ENCODE data around the gene B3GAT1. TPM values are rescaled to one million over a fixed set of nuclear protein-coding genes. Genes with fewer than 3 reads are reported as not detected.

B3GAT1 gene
- total RNA-seq, 3 donors from 2014 or later = 0.16 to 2.9 (median 2.8) TPM

GRCh38 chr11:134432776-134433175, 20.7 kb upstream of the B3GAT1 start:
- TF ChIP-seq CTCF (IDR thresholded peaks at IDR 0.05) (no peak), POLR2AphosphoS5 (IDR thresholded peaks at IDR 0.05) (no peak), POLR2A (IDR thresholded peaks at IDR 0.05) (no peak)
- H3K27me3 ChIP-seq = peaks cover 0 to 7% of the 10 kb centered on the region in 2 donors
- H3K27ac ChIP-seq = no peak overlapping the region

GRCh38 chr11:134429106-134429505, 17.1 kb upstream of the B3GAT1 start:
- Histone ChIP-seq H3K9me3 (no peaks in the 10 kb centered on the region), H3K36me3 (no peaks in the 10 kb centered on the region), H3K4me1 (no peaks in the 10 kb centered on the region), H3K27me3 (peaks cover 0 to 11% of the 10 kb centered on the region in 2 donors), H3K4me3 (no peak overlapping the region), H3K27ac (no peak overlapping the region)
- no peak for DNase-seq (ENCODE audit: low spot score in 2 of 2)
- intact Hi-C loops (cut with DNase I; ENCODE audit: low total_unique reads) = no loop called here
- TF ChIP-seq POLR2AphosphoS5 (IDR thresholded peaks at IDR 0.05) = no peak
- TF ChIP-seq CTCF (IDR thresholded peaks at IDR 0.05) = no peak
- TF ChIP-seq POLR2A (IDR thresholded peaks at IDR 0.05) = no peak

More at GRCh38 chr11:134432776-134433175, 20.7 kb upstream of the B3GAT1 start:
- no peak overlapping the region for H3K4me3 ChIP-seq
- no peaks in the 10 kb centered on the region for H3K36me3 ChIP-seq
- no peaks in the 10 kb centered on the region for H3K9me3 ChIP-seq
- H3K4me1 ChIP-seq = no peaks in the 10 kb centered on the region
- intact Hi-C loops (cut with DNase I; ENCODE audit: low total_unique reads) = no loop called here
- DNase-seq (ENCODE audit: low spot score in 2 of 2) = no peak

GRCh38 chr11:134425816-134426536, 13.9 kb upstream of the B3GAT1 start:
- Histone ChIP-seq H3K27ac (no peak overlapping the region), H3K36me3 (no peaks in the 10 kb centered on the region), H3K27me3 (peaks cover 0 to 11% of the 10 kb centered on the region in 2 donors), H3K4me3 (no peak overlapping the region), H3K9me3 (no peaks in the 10 kb centered on the region), H3K4me1 (no peaks in the 10 kb centered on the region)
- DNase-seq (ENCODE audit: low spot score in 2 of 2) = no peak
- TF ChIP-seq POLR2AphosphoS5 (IDR thresholded peaks at IDR 0.05) = no peak
- TF ChIP-seq POLR2A (IDR thresholded peaks at IDR 0.05) = no peak
- no peak for TF ChIP-seq CTCF (IDR thresholded peaks at IDR 0.05)
- intact Hi-C loops (cut with DNase I; ENCODE audit: low total_unique reads) = no loop called here

- Histone ChIP-seq H3K4me1 (no peaks in the 10 kb centered on the region), H3K4me3 (no peak overlapping the region), H3K9me3 (no peaks in the 10 kb centered on the region), H3K27ac (no peak overlapping the region), H3K36me3 (no peaks in the 10 kb centered on the region), H3K27me3 (peaks cover 0 to 11% of the 10 kb centered on the region in 2 donors)
- intact Hi-C loops (cut with DNase I; ENCODE audit: low total_unique reads) = no loop called here
- TF ChIP-seq CTCF (IDR thresholded peaks at IDR 0.05) (no peak), POLR2AphosphoS5 (IDR thresholded peaks at IDR 0.05) (no peak), POLR2A (IDR thresholded peaks at IDR 0.05) (no peak)
- no peak for DNase-seq (ENCODE audit: low spot score in 2 of 2)
Observed at GRCh38 chr11:134425413-134425812, 13.4 kb upstream of the B3GAT1 start.

GRCh38 chr11:134423106-134423505, 11.1 kb upstream of the B3GAT1 start:
- H3K27ac ChIP-seq = no peak overlapping the region
- TF ChIP-seq POLR2AphosphoS5 (IDR thresholded peaks at IDR 0.05) (no peak), POLR2A (IDR thresholded peaks at IDR 0.05) (no peak), CTCF (IDR thresholded peaks at IDR 0.05) (no peak)
- no peak for DNase-seq (ENCODE audit: low spot score in 2 of 2)
- H3K36me3 ChIP-seq = no peaks in the 10 kb centered on the region
- H3K4me1 ChIP-seq = no peaks in the 10 kb centered on the region
- peaks cover 0 to 7% of the 10 kb centered on the region in 2 donors for H3K27me3 ChIP-seq
- no peaks in the 10 kb centered on the region for H3K9me3 ChIP-seq
- no peak overlapping the region for H3K4me3 ChIP-seq
- intact Hi-C loops (cut with DNase I; ENCODE audit: low total_unique reads) = no loop called here

All from breast epithelium (tissue), 4 donors.